WERI-Rb-1 (cell line): ENCODE results near the gene BCAS3.

Source experiments
- DNase-seq: peaks from one replicate; pipeline ENCODE4 v3.0.0-alpha.2; 2020
- H3K27ac ChIP-seq: fragments of 250-450 bp; sonication (Bioruptor Pico); 2 replicates; pipeline ENCODE4 v1.5.1; 2020; ENCODE audit warnings: mild to moderate bottlenecking, moderate library complexity
- H3K27me3 ChIP-seq: fragments of 250-450 bp; sonication (Bioruptor Pico); 2 replicates; pipeline ENCODE4 v1.5.1; 2021; ENCODE audit warnings: mild to moderate bottlenecking, low read depth, moderate library complexity; ENCODE audit not compliant: insufficient read depth, severe bottlenecking
- H3K36me3 ChIP-seq: fragments of 250-450 bp; sonication (Bioruptor Pico); 2 replicates; pipeline ENCODE4 v1.5.1; 2020; ENCODE audit warnings: mild to moderate bottlenecking, moderate library complexity
- H3K4me3 ChIP-seq: 2 replicates; pipeline ENCODE4 v1.5.1; 2011; ENCODE audit warnings: low read depth, mild to moderate bottlenecking, control low read depth, low read length
- H3K9me3 ChIP-seq: fragments of 250-450 bp; sonication (Bioruptor Pico); 2 replicates; pipeline ENCODE4 v1.5.1; 2021; ENCODE audit warnings: mild to moderate bottlenecking, moderate library complexity; ENCODE audit not compliant: severe bottlenecking
- TF ChIP-seq, protein P1 (sequence below): IDR thresholded peaks from 2 replicates; pipeline ENCODE4 v1.5.1; 2011; ENCODE audit warnings: low read depth, mild to moderate bottlenecking, control low read depth, inconsistent platforms, low read length

Gene BCAS3

DNA sequence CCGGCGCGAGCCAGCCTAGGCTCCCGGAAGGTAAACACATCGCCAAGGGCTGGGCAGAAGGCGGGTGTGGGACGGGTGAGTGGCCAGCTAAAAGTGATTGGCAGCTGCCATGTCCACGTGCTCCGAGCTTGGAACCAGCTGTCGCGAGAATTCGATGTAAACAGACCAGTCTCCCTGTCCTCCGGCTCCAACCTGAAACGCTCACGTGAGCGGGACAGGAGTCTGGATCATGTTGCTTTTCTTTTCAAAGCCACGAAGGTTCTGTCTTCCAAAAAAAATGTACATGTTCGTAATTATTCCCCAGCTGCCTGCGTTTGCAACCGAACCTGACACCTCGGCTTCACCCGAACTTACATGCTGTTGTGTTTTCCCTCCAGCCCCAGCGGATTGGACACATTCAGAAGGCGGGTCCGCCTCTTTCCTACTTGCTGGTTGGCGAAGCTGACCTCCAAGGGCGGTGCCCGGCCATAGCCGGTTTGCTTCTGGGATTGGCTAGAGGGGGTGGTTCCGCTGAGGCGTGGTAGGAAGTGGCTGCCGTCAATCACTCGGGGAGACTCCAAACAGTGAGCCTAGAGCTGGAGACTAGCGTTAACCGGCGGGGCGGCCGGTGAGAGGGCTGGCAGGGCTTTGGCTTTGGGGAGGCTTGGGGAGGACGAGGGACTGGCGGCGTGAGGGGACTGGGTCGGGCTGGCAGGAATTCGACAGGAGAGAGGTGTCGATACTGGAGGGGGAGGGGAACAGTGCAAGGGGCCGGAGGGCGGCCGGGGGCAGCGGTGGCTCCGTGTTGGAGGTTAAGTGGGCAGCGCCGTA, at the start of gene BCAS3:
BCAS3 (plus strand) TSS at position 544 of the 810 bp plus-strand sequence.
- H3K4me3 ChIP-seq, result peak within 1 kb of the TSS; percentile 81
- peak within 1 kb of the TSS; percentile 57 for H3K27ac ChIP-seq
- peak; percentile 100 for DNase-seq

DNA sequence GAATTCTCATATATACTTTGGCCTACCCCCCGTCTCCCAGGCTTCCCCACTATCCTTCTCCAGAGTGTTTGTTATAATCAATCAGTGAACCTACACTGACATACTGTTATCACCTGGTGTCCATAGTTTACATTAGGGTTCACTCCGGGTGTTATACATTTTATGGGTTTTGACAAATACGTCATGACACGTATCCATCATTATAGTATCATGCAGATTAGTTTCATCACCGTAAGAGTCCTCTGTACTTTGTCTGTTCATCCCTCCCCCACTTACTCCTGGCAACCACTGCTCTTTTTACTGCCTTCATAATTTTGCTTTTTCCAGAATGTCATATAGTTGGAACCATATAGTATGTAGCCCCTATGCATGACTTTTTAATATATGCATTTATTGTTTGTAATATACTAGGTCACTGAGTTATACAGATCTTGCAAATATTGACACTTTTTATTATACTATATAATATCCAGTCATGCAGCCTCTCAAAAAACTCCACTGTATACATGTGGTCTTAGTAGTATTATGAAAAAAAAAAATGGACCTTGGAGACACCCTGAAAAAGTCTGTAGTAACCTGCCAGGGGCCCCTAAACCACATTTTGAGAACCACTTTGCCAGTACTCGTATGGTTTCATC, 49.3 kb upstream of the BCAS3 start:
- Histone ChIP-seq H3K27me3 (no peaks in the 10 kb centered on the region), H3K4me3 (no peak overlapping the region)

More for the DNA sequence above, at the start of gene BCAS3:
- Histone ChIP-seq H3K27me3 (no peaks in the 10 kb centered on the region), H3K9me3 (peaks cover 4% of the 10 kb centered on the region), H3K36me3 (no peaks in the 10 kb centered on the region)
- TF ChIP-seq, protein P1, sequence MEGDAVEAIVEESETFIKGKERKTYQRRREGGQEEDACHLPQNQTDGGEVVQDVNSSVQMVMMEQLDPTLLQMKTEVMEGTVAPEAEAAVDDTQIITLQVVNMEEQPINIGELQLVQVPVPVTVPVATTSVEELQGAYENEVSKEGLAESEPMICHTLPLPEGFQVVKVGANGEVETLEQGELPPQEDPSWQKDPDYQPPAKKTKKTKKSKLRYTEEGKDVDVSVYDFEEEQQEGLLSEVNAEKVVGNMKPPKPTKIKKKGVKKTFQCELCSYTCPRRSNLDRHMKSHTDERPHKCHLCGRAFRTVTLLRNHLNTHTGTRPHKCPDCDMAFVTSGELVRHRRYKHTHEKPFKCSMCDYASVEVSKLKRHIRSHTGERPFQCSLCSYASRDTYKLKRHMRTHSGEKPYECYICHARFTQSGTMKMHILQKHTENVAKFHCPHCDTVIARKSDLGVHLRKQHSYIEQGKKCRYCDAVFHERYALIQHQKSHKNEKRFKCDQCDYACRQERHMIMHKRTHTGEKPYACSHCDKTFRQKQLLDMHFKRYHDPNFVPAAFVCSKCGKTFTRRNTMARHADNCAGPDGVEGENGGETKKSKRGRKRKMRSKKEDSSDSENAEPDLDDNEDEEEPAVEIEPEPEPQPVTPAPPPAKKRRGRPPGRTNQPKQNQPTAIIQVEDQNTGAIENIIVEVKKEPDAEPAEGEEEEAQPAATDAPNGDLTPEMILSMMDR, result no peak

DNA sequence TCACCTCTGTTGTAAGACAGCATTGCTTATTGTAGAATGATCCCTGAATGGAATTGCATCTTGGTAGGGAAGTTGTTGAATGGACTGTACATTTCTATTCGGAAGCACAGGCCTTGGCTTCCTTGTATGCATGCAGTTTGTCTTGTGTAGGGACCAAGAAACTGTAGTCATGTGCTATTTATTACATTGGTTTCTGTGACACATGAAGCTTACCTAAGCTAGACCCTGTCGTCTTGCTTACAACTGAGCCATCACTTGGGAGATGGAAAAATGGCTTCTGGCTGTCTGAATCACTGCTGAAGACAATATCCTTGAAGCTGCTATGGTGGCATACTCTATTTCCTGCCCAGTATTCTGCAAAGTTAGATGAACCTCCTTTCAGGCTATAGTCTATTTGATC, 48.5 kb upstream of the BCAS3 start:
- H3K27me3 ChIP-seq, result no peaks in the 10 kb centered on the region

More for the DNA sequence above, 49.3 kb upstream of the BCAS3 start:
- Histone ChIP-seq H3K36me3 (peaks cover 89% of the 10 kb centered on the region), H3K9me3 (no peaks in the 10 kb centered on the region), H3K27ac (no peak overlapping the region)
- TF ChIP-seq, protein P1, result no peak
- DNase-seq, result no peak

DNA sequence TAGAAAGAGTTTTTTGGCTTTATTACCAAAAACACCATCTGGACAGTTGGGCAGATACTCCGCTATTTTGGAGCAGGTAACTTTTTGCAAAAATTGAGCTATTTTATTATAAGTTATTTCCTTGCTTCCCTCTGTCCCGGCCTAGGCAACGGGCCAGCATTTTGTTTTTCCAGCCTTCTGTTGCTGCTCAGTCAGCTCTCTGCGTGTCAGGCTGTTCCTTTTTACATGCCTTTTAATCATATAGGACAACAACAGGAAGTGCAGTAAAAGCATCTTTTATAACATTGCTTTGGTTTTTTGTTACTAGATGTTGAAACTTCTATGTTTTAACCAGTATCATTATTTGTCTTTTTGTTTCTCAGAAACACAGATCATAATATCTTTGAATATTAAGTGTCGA, 47.3 kb upstream of the BCAS3 start:
- TF ChIP-seq, protein P1, result no peak
- no peak overlapping the region for H3K4me3 ChIP-seq
- H3K9me3 ChIP-seq, result no peaks in the 10 kb centered on the region
- H3K36me3 ChIP-seq, result peaks cover 89% of the 10 kb centered on the region
- no peaks in the 10 kb centered on the region for H3K27me3 ChIP-seq
- DNase-seq, result no peak
- no peak overlapping the region for H3K27ac ChIP-seq

More for the DNA sequence above, 48.5 kb upstream of the BCAS3 start:
- Histone ChIP-seq H3K4me3 (no peak overlapping the region), H3K36me3 (peaks cover 89% of the 10 kb centered on the region), H3K9me3 (no peaks in the 10 kb centered on the region), H3K27ac (no peak overlapping the region)
- TF ChIP-seq, protein P1, result no peak
- DNase-seq, result no peak

DNA sequence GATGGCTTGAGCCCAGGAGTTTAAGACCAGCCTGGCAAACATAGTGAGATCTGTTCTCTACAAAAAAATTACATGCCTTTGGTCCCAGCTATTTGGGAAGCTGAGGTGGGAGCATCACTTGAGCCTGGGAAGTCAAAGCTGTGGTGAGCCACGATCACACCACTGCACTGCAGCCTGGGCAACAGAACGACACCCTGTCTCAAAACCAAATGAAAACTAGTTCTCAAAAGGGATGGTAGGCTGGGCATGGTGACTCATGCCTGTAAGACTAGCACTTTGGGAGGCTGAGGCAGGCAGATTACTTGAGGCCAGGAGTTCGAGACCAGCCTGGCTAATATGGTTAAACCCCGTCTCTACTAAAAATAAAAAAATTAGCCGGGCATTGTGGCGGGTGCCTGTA, 46.5 kb upstream of the BCAS3 start:
- Histone ChIP-seq H3K9me3 (no peaks in the 10 kb centered on the region), H3K27me3 (no peaks in the 10 kb centered on the region), H3K36me3 (peaks cover 89% of the 10 kb centered on the region), H3K27ac (no peak overlapping the region), H3K4me3 (no peak overlapping the region)
- no peak for DNase-seq
- TF ChIP-seq, protein P1, result no peak
